ENCODE measurements around the gene ARL2BP.

Gene ARL2BP

GRCh38 chr16:57235128-57236021, 9.7 kb upstream of the ARL2BP start:
- DNase-seq (ENCODE audit: low read depth) = no peak

- no peak for DNase-seq (ENCODE audit: low read depth)
These were observed 9.1 kb upstream of the ARL2BP start for GRCh38 chr16:57236022-57236350.

- DNase-seq (ENCODE audit: low read depth) = no peak
These were observed 6.4 kb upstream of the ARL2BP start for GRCh38 chr16:57238682-57239081.

GRCh38 chr16:57239107-57239506, 6.0 kb upstream of the ARL2BP start:
- no peak for DNase-seq (ENCODE audit: low read depth)

- DNase-seq (ENCODE audit: low read depth) = no peak
These were observed 4.2 kb upstream of the ARL2BP start for GRCh38 chr16:57240851-57241250.

GRCh38 chr16:57242650-57243049, 2.4 kb upstream of the ARL2BP start:
- DNase-seq (ENCODE audit: low read depth) = no peak

GRCh38 chr16:57244463-57244766, 644 bp upstream of the ARL2BP start:
- DNase-seq (ENCODE audit: low read depth) = no peak

- DNase-seq (ENCODE audit: low read depth) = no peak
These were observed 534 bp downstream of the ARL2BP start for GRCh38 chr16:57245472-57246113.

- no peak for DNase-seq (ENCODE audit: low read depth)
These were observed 6.3 kb downstream of the ARL2BP start for GRCh38 chr16:57251352-57251751.

GRCh38 chr16:57252148-57252721, 7.2 kb downstream of the ARL2BP start:
- no peak for DNase-seq (ENCODE audit: low read depth)

- no peak for DNase-seq (ENCODE audit: low read depth)
These were observed 8.4 kb downstream of the ARL2BP start for GRCh38 chr16:57253466-57253865.

- DNase-seq (ENCODE audit: low read depth) = no peak
These were observed 10.8 kb downstream of the ARL2BP start for GRCh38 chr16:57255686-57256415.

GRCh38 chr16:57256601-57257395, 11.7 kb downstream of the ARL2BP start:
- no peak for DNase-seq (ENCODE audit: low read depth)

- DNase-seq (ENCODE audit: low read depth) = no peak
These were observed 12.5 kb downstream of the ARL2BP start for GRCh38 chr16:57257455-57258070.

- no peak for DNase-seq (ENCODE audit: low read depth)
These were observed 13.3 kb downstream of the ARL2BP start for GRCh38 chr16:57258226-57258909.

- DNase-seq (ENCODE audit: low read depth) = no peak
These were observed 13.9 kb downstream of the ARL2BP start for GRCh38 chr16:57258910-57259475.

GRCh38 chr16:57260294-57260929, 15.4 kb downstream of the ARL2BP start:
- no peak for DNase-seq (ENCODE audit: low read depth)

GRCh38 chr16:57261806-57262205, 16.7 kb downstream of the ARL2BP start:
- no peak for DNase-seq (ENCODE audit: low read depth)

GRCh38 chr16:57262841-57263540, 17.9 kb downstream of the ARL2BP start:
- DNase-seq (ENCODE audit: low read depth) = no peak

Measured in activated T-cell treated with anti-CD3 and anti-CD28 coated beads for 24 hours (primary cell).